Activated effector memory CD4-positive, alpha-beta T cell treated with anti-CD3 and anti-CD28 coated beads, Interleukin-2, amount 50 U/mL, for 16 hours (primary cell): ENCODE results near the gene ETV4.
A peak's percentile ranks its signal among the peaks of the same experiment; 100 is the strongest.
"Not testable (repeated sequence)": the region's sequence is repeated elsewhere in the genome, so short reads cannot be mapped to it uniquely, and the experiment has no call there.

Source experiments
- DNase-seq: peaks from one replicate; pipeline ENCODE4 v3.0.0-alpha.2; 2020

Gene ETV4

DNA sequence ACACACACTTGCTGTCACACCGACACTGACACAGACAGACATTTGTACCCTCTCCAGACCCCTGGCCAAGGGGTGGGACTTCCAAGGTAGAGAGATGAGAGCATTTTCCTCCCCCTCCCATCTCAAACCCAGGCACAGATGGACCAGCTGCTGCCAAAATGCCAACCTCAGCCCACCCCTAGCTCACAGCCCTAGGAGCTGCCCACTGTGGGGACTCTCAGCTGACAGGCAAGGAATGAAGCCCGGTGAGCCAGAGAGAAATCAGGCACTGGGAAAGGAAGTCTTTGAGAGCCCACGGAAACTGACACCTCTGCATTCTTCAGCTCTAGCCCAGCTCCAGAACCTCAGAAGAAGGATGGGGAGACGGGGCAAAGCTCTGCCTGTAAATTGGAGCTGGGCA, 2.8 kb downstream of the ETV4 start:
- no peak for DNase-seq

DNA sequence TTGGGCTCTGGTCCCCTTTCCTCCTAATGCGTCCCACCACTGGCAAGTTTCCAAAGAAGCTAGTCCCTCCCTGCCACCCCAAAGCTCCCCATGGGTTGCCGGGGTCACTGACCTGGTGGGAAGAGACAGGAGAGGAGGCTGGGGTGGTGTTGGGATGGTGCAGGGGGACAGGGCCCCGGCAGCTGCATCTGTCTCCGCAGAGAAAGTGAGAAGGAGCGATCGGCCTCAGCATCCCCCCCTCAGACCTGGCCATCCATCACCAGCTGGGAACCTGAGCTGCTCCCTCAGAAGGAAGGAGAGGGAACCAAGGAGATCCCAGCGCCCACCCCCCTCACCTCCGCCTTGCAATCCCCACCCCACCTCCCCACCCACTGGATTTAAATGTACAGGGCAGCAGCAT, 3.3 kb downstream of the ETV4 start:
- DNase-seq, result no peak

DNA sequence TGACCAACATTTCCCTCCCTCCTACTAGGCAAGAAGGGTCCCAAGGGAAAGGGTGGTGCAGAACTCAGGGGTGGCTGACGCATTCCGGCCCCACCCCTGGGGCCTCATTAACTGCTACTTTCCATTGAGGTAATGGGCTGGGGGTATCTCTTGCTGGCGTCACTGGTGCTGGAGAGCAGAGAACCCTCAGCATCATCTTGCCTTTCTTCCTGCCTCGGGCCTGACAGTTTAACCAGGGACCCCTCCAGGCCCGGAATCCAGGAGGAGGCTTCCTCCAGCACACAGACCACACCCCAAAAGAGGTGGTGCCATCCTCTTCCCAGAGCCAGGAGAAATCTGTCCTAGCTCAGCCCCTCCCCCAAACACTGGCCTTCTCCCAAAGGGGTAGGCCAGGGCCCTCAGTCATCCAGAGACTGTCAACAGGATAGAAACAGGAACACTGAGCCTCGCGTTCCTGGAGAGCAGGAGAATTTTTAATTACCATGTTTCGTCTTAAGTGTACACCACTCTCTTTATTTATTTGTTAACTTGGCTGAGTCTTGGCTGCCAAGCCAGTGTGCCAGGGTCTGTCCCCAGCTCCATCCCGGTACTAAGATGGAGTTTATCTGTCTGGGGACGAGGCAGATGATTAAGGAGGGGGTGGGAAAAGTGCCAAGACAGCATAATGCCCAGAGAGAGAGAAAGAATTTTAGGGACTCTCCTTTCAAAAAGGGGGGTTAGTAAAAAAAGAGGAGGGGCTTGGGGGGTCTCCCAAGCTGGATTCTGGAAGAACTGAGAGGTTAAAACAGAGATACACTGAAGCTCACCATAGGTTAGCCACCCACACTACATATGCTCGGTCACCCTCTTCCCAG, 5.1 kb downstream of the ETV4 start:
- no peak for DNase-seq

DNA sequence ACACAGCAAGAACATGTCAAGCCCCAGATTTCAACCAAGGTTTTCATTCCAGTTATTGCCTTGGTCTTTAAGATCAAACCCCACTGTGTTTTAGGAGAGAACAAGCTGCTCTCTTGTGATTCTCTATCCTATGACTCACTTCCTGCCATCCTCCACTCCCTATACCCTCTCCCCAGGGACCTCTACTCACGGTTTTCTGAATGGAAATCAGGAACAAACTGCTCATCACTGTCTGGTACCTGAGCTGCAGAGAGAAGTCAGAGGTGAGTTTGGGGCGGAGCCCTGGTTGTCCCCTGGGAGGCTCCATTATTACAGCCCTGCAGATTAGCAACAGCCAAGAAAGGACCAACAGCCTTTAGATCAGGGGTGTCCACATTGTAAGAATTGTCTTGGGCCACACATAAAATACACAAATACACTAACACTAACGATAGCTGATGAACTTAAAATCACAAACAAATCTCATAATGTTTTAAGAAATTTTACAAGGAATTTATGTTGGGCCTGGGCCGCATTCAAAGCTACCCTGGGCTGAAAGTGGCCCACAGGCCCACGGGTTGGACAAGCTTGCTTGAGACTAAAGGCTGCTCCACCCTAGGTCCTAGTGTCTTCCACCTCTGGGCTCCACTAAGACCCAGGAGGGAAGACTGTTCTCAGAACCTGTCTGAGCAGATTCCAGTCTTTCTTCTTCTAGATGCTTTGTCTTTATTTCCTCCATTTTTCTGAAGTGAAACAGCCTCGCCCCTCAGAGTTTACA, 9.7 kb downstream of the ETV4 start:
- no peak for DNase-seq

DNA sequence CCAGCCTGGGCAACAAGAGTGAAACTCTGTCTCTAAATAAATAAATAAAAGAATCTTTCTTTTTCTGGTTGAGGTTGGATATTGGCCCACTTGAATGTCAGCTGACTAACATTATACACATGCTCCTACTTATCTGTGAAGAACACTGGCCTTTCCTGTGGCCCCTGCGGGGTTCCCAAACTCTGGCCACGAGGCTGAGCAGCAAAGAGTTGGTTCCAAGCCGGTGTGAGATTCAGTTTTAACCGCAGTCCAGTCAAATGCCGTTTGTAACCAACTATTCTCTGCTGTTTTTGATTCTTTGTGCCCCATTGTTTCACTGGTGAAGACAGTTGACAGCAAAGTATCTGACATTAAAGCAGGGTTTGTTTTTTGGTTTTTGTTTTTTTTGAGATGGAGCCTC, 11.2 kb downstream of the ETV4 start:
- DNase-seq, result no peak

DNA sequence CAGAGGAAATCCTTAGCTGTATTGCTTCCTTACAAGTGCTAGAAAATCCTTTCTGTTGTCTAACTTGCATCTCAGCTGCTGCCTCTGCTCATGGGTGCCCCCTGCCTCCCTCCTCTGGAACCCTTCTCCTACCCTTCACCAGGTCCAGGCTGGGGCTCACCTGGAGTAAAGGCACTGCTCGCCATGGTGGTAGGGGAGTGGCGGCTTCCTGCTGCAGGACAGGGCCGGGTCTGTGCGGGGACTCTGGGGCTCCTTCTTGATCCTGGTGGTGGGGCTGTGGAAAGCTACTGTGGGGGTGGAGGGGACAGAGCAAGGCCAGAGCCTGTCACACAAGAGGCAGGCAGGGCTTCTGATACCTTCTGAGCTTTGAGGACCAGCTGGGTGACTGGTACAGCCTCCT, 12.4 kb downstream of the ETV4 start:
- no peak for DNase-seq

DNA sequence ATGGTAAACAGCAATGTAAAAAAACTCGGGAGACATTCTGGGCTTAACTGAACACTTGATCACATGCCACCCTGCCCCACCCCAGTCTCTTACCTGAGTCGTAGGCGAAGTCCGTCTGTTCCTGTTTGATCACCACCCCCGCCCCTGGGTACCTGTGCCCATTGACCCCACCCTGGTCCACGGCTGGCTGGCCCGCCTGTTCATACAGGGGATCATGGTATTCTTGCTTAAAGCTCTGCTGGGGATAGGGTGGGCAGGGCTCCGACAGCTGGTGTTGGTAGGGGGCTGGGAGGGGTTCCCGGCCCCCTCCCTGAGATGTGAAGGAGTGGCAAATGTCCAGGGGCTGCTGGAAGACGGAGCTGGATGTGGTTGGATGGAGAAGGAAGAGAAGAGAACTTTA, 13.6 kb downstream of the ETV4 start:
- no peak for DNase-seq

DNA sequence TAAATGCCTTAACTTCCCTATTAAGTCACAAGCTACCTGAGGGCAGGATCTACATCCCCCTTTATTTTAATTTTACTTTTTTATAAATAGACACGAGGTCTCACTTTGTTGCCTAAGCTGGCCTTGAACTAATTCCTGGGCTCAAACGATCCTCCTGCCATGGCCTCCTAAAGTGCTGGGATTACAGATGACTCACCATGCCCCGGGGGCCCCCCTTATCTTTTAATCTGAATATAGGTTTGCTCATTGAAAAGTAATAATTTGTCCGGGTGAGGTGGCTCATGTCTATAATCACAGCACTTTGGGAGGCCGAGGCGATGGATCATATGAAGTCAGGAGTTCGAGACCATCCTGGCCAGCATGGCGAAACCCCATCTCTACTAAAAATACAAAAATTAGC, 14.2 kb downstream of the ETV4 start:
- DNase-seq, result no peak

DNA sequence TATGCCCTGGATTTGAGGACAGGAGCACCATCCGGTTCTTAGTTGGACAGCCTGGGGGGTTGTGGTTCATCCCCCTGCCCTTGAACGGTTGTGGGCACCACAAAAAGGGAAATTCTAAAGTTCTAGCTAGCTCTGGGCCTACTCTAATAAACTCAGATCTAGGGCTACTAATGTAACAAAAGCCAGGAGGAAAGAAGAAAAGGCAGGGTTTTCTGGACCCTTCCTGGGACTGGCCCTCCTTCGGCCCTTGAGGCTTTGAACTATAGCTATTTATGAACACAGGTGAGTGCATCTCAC, 15.1 kb downstream of the ETV4 start:
- no peak for DNase-seq

DNA sequence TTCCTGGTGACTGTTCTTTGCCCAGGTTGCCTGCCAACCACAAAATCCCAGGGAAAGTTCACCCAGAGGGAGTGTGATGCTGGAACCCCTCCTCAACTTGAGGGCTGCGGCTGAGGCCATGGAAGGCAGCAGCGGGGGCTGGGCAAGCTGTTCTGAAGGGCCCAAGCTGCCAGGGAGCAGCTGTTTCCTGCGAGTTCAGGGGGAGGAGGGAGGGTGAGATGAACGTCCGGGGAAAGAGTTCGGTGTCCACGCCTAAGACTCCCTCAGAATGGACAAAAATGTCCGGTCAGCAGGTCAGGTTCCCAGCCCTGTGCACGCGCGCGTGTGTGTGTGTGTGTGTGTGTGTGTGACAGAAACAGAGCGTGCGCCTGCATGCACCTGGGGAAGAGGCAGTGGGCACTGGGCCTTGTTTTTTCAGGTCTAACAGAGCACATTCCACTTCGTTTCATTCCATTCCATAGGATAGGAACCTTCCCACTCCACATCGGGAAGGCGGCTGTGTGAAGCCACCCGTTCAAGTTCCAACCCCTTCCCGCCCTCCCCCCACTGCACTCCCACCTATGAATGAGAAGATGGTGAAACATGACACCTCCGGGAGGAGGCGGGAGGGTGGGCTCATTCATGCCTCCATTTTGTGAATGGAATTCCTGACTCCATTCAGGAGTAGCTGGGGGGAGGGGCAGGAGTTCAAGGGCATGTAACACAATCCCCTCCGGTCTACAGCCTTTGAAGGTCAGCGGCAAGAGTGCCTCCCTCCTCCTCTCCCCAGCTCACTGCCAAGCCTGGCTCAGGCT, 15.7 kb downstream of the ETV4 start:
- no peak for DNase-seq

DNA sequence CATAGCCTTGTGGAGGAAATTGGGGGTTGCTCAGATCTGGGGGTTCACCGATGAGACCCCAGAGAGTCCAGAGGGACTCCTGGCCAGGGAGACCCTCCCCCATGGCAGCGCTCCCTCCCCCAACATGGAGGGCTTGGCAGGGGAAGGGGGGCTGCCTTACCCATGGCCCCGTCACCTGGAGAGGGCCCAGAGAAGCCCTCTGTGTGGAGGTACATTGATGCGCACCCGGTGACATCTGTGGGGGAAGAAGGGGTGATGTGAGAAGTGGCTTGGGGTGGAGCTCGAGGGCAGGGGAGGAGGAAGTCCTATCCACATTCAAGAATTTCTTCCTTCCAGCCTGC, 16.2 kb downstream of the ETV4 start:
- no peak for DNase-seq

DNA sequence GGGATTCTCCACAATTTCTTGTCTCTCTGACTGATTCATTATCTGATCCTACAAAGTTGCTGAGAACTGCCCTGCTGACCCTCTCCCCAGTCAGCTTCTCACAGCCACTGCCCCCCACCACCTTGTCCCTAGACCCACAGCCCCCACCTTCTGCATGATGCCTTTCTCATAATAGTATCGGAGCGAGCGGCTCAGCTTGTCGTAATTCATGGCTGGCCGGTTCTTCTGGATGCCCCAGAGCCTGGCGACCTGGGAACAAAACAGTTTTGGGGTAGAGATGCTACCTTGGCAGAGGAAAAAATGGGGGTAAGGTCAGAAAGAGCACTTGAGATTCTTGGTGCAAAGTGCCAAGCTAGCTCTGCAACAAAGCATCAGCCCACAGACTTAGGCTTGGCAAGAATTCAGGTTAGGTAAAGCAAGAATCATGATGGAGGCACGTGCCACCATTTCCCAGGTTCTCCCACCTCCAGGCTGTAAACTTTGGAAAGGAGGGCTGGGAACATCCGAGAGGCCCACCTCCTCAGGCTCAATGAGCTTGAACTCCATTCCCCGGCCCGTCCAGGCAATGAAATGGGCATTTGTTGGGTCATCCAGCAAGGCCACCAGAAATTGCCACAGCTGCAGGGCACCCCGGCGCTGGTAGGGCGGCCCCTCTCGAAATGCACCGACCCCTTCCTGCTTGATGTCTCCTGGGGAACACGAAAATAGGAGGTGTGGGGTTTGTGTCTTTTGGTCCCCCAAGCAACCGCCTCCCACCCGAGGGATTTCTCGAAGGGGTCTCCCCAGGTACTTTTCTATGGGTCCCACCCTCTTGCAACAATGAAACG, 16.9 kb downstream of the ETV4 start:
- no peak for DNase-seq

DNA sequence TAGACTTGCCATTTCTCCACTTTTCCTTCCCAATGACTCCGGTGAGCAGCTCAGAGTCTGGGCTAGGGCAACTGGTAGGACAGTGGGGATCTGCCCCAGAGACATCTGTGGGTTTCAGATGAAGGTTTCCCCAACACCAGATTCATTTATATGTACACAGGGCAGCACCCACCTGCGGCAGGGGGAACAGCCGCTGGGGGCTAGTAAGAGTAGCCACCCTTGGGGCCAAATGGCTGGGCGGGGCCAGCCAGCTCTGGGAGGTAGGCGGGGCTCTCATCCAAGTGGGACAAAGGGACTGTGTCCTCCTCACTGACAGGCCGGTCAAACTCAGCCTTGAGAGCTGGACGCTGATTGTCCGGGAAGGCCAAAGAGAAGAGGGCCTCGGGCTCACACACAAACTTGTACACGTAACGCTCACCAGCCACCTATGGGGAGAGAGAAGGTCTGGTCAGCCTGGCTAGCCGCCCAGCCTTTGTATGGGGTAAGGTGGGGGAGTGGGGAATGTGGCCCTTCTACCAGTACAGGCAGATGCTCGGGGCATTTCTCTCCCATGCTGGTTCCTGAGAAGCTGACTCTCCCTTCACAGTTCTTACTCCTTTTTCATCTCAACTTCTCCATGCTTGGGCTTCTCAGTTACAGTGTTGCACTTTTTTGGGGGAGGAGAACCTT, 17.7 kb downstream of the ETV4 start:
- DNase-seq, result no peak

DNA sequence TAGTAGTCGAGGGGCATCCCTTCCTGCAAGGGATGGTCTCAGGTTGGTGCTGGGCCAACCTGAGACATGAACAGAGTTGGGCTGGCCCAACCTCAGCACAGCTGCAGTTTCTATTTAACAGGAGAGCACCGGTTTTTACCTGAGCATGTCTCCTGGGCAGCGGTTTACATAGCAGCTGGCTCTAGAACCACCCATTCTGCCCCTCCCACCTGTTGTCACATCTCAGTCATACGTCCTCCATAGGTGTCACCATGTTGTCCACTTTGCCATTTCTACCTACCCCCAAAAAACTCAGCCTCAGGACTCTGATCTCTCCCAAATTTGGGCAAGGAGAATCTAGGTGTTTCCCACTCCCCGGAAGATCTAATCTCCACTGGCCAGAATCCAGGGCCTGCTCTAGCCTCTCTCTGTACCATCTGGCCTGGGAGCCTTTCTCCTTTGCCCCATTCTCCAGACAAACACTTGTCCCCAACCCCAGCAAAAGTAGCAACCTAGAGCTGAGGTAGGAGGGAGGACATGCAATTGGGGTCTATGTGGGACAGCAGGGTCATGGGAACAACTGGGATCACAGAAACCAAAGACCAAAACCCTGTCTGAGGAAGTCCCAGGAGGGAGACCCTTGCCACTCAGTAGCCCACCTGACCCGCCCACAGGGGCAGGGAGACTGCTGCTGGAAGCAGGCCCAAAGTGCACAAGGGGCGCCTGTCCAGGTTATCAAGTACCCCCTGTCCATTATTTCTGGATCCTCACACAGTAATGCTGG, 19.1 kb downstream of the ETV4 start:
- DNase-seq, result peak; percentile 27

DNA sequence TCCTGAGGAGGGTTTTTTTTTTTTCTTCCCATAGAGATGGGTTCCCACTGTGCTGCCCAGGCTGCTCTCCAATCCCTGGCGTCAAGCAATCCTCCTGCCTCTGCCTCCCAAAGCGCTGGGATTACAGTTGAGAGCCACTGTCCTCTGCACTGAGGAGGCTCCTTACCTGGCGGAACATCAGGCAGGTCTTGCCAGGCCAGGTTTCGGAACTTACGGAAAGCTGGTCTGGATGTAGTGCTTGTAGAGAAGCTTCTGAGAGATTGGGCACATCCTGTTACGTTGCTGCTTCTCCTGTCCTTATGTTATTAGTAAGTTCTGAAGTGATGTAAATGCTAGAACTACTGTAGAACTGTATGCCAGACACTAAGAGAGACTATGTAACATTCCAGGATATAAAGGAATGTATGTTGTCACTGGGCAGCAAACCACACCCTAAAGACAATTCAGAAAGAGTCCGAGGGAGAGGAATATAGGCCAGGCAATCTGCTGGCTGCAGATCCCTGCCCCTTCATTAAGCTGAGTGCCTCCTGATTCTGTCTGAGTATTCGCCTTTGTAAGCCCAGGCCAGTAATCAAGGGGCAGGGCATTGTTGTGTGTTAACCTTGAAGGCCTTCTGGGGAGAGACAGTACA, 21.1 kb downstream of the ETV4 start:
- DNase-seq, result peak; percentile 28

DNA sequence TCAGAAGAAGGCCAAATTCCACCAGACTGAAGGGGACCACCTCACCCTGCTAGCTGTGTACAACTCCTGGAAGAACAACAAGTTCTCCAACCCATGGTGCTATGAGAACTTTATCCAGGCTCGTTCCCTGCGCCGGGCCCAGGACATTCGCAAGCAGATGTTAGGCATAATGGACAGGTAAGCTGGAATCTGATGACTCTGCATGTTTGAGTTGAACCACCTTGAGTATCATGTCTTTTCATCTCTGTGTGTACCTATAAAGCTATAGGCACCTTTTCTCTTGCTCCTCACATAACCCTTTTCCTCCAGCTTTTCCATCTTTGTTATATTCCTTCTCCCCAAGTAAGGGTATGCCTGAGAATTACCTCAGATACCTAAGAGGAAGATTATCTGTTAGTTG, 24.8 kb downstream of the ETV4 start:
- no peak for DNase-seq

DNA sequence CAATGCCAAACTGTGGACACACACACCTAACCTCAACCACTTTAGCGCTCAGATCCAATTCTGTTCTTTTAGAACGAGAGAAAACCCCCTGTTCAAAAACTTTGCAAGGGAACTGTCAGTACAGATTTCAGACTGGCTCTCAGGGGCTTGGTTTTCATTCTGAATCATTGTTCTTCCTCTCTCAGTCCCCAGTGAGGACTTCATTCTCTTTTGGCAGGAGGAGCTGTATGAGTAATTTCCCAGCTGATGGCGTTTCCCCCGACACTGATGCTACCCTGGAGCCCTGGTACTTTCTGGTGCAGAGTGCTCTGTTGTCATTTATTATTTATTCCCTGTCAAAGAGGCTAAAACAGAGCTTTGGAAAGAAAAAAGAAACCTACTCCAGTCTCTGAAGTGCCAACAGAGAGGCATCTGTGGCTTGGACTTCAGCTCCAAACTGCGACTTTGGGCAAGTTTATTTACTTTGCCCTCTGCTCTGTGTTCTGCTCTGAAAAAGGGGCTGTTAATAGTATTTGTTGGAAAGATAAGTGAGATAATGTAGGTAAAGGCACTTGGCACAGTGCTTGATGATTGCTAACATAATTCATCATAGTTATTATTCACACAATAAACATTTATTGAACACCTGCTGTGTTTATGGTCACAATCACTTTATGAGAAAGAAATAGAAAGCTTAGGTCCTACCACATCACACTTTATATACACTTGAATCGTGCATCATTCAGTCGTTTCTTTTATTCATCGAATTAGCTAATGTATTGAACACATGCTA, 28.3 kb downstream of the ETV4 start:
- no peak for DNase-seq

DNA sequence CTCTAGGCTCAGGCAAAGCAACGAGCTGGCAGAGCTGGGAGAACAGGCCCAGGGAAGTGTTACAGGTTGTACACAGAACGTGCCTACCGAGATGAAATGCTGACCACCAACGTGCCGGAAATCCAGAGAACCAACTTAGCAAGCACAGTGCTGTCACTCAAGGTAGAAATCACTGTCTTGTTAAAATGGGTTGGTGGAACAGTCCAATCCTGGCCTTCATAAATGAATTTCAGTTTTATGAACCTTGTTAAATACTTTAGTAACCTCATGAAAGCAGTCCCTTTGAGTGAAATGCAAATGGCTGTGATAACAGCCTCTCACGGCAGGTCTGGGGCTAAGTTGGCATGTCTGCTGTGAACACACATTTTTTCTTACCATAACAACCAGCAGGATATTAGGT, 29.0 kb downstream of the ETV4 start:
- DNase-seq, result no peak

DNA sequence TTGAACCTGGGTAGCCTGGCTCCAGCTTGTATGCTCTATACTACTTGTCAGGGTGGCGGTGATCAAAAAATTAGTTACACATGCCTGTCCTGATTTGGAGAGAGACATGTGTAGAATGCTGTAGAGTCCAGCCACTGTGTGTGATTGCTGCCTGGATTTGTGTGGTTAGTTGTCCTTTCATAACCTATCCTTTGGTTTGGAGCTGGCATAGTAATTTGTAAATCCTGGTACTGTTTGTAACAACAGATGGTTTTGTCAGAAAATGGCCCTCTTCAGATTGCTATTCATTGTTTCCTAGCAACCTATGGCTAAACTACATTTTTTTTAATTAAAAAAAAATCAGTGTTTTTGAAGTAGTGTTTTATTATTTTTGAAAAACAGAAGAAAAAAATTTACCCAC, 30.5 kb downstream of the ETV4 start:
- no peak for DNase-seq

DNA sequence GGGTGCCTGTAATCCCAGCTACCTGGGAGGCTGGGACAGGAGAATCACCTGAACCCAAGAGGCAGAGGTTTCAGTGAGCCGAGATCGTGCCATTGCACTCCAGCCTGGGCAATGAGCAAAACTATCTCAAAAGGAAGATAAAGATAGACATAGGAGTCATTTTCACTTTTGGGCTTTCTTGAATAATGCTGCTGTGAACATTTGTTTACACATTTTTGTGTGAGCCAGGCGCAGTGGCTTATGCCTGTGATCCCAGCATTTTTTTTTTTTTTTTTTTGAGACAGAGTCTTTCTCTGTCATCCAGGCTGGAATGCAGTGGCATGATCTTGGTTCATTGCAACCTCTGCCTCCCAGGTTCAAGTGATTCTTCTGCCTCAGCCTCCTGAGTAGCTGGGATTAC, 34.9 kb downstream of the ETV4 start:
- not testable (repeated sequence) for DNase-seq
